Measurements from ENCODE around the gene ETV6.
"Not testable (repeated sequence)": the region's sequence is repeated elsewhere in the genome, so short reads cannot be mapped to it uniquely, and the experiment has no call there.

The ETV6 gene

GRCh38 chr12:11649413-11650285 lies at the start of gene ETV6:
ETV6 (plus strand) TSS chr12:11649674; CDS start chr12:11650128, 454 bp downstream.
- peak; percentile 47 for DNase-seq

DNA sequence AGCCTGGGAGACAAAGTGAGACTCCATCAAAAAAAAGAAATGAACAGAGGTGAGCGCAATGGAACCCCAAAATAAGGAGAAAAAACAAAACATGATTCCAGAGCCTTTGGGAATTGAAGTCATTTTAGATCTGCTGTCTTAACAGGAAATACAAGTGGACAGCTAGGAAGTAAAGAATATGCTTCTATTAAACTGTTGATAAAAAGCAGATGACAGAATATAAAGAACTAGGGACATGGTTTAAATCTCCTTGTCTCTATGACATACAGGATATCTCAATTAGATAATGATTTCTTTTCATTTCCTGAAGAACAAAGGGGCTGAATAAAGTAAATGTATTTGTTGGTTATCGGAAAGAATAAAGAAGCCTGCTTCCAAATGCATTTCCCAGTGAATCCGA lies 49.3 kb upstream of the ETV6 start:
- DNase-seq = no peak

DNA sequence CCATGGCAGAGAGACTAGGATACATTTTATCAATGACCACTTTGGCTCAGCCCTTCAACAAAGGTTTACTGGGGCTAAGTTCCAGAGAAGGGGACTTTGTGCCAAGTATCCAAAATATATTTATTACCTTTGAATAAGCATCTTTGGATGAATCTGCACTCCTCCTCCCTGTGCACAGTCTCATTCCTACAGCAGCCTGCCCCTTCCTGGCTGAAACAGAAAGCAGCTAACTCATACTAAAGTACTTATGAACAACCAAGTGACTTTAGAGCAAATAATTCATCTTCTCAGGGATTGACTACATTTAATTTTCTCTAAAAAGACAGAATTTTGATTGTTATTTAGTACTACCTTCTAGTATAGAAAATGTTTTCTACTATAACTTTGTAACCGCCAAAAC lies 47.8 kb upstream of the ETV6 start:
- no peak for DNase-seq

DNA sequence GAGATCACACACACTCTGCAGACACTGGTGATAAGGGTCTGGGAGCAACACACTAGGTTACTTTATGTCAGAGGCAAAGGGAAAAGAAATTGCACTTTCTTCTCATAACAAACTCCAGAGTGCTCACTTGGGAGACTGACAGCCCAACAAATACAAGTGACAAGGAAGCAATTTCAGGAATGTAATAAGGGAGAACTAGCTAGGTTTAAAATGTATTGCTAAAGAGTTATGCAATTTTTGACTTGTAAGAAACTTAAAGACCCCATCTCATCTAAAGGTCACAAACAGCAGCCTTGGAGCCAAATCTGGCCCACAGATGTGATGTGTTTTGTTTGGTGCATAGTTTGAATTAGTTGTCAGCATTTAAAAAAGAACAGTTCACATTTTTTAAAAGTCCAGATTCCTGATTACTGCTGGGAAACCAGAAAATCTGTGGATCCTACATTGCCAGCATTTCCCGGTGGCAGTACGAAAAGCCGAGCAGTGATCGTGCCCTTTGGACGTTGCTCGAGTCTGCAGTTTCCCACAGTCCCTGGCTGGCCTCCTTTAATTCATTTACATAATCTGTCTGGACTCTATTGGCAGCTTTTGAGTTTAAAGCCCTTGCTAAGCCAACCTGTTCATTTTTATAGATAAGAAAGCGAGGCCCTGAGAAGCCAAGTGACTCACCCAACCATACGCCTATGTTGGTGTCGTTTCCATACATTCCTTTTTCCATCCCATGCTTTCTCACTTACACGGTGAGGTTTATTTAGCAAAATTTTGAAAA lies 42.0 kb upstream of the ETV6 start:
- DNase-seq = no peak

DNA sequence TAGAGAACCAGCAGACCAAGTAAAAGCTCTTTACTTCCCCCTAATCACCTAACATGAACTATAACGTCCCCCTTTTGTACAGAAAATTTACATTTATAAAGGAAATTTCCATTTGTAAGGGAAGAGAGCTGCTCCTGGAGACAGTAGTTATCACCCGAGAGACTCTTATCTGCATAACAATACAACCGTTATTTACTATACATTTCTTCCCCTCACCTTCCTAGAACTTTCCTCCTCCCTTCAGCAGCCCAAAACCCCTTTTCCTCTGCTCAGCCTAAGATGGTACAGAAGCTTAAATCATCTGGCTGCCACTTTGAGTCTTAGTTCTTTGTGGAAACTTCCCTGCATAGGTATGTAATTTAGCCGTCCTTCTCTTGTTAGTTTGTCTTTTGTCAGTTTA lies 40.4 kb upstream of the ETV6 start:
- DNase-seq = no peak

GRCh38 chr12:11615481-11615880 lies 34.0 kb upstream of the ETV6 start:
- no peak for DNase-seq

DNA sequence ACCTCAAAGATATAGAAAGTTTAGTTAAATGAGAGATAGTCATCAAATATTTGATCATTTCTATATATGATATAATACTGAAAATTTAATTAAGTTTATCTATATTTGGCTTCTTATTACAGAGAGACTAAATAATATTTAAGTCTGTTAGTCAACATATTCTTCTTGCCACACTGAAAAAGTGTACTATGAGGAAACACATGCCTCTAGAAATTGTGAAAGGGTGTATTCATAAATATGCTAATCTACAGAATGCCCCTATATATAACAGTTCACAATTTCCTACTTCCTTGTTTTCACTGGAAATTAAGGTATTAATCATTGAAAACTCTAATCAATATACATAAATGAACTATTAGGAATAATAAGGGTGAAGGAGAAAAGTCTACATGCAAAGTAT lies 31.4 kb upstream of the ETV6 start:
- DNase-seq = no peak

- no peak for DNase-seq
Measured at GRCh38 chr12:11621797-11622423, 27.6 kb upstream of the ETV6 start.

DNA sequence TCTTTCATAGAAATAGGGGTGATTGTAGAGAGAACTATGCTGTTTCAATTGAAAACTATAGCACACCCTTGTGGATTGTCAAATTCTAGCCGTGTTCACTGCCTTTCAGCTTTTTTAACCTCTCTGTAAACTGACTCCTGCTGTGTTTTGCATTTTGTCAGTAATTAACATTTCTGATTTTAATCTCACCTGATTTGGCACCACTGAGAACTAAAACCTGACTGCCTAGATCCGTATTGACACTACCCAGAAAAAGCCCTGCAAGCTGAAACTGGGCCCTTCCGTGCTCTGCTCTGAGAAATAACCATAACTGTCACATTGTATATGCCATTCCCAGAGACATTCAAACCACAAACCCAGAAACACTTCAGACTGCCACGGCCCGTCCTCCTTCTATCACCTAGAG lies 26.6 kb upstream of the ETV6 start:
- DNase-seq = no peak

DNA sequence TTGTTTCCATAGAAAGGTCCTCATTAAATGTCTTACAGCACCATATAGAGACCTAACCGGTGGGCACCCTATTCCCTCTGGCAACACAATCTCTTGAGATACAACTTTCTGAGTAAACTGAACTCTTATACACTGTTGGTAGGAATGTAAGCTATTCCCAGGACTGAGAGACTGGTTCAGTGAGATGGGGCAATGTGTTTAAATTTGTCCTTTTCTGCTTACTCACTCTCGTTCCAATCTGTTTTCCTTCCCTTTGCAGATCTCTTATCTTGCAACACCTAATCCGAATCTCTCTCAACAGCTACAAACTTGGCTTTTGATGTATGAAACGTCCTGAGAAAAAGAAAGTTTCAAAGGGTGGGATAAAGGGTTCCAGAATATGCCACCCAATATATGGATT lies 26.1 kb upstream of the ETV6 start:
- DNase-seq = no peak

DNA sequence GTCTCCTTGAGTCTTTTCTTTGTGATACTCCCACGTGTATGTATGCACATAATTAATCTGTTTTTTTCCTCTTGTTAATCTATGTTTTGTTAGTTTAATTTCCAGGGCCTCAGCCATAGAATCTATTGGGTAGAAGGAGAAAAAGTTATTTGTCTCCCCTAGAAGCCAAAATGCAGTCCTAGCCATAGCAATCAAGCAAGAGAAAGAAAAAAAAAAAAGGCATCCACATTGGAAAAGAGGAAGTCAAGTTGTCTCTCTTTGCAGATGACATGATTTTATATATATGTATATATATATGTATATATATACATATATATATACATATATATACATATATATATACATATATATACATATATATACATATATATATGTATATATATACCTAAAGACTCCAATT lies 25.4 kb upstream of the ETV6 start:
- no peak for DNase-seq

- not testable (repeated sequence) for DNase-seq
Measured at GRCh38 chr12:11627709-11628108, 21.8 kb upstream of the ETV6 start.

- DNase-seq = no peak
Measured at GRCh38 chr12:11628353-11628752, 21.1 kb upstream of the ETV6 start.

DNA sequence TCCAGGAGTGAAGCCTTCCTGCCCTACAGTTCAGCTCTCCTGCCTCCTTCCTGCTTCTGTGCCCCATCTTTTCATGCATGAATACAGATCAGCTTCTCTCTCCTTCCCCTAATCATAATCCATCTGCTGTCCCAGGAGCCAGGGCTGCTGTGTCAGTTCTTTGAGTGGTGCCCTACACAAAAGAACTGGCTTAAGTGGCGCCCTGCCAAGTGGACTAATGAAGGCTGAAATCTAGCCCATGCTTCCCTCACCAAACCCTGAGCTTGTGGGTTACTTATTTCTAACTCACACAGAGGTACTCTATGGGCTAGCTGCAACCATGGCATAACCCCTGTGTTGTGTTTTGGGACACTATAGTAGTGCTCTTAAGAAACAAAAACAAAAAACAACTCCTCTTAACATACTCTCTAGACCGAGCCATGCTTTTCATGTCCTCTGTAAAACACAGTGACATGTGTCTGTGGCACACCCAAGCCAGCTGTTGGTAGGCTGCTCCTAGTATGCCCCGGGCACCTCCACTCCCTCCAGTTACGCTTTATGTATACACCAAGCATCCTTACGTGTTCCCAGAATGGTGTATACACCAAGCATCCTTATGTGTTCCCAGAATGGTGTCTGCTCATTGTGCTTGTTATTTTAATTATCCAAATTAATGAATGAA lies 19.3 kb upstream of the ETV6 start:
- no peak for DNase-seq

GRCh38 chr12:11631288-11631687 lies 18.2 kb upstream of the ETV6 start:
- DNase-seq = no peak

DNA sequence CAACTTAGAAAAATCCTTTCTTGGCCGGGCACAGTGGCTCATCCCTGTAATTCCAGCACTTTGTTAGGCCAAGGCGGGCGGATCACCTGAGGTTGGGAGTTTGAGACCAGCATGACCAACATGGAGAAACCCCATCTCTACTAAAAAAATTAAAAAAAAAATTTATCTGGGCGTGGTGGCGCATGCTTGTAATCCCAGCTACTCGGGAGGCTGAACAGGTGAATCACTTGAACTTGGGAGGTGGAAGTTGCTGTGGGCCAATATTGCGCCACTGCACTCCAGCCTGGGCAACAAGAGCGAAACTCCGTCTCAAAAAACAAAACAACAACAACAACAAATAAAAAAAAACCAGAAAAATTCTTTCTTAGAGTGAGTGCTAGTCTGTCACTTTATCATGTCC lies 17.6 kb upstream of the ETV6 start:
- DNase-seq = not testable (repeated sequence)

DNA sequence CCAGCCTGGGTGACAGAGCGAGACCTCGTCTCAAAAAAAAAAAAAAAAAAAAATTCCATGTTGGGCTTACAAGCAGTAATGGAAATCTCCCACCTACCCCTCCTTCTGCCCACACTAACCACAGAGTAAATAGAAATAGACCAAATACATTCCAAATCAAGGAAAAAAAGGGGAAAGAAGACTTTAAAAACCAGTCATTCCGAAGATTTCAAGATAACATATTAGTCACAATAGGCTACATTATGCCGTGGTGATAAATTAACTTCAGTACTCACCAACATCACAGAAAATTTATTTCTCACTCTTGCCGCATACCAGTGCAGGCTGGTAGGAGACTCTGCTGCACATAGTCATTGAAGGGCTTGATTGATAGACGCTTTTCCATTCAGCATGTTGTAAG lies 15.5 kb upstream of the ETV6 start:
- DNase-seq = no peak

DNA sequence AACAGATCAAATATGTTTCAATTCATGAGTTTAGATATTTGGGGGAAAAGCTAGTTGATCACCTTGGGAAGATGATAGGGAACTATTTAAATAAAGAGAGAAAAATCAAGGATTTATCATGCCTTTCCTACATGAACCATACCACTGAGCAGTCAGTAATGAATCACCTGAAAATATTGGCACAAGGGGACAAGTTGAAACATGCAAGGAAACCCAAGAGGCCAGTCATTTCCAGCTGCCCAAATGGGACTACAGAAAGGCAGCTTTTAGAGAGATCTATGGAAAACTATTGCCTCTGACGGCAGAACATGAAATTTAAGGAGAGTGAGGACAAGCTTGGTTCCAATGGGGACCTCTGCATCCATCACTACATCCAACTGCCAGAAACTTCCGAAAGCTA lies 14.1 kb upstream of the ETV6 start:
- no peak for DNase-seq

DNA sequence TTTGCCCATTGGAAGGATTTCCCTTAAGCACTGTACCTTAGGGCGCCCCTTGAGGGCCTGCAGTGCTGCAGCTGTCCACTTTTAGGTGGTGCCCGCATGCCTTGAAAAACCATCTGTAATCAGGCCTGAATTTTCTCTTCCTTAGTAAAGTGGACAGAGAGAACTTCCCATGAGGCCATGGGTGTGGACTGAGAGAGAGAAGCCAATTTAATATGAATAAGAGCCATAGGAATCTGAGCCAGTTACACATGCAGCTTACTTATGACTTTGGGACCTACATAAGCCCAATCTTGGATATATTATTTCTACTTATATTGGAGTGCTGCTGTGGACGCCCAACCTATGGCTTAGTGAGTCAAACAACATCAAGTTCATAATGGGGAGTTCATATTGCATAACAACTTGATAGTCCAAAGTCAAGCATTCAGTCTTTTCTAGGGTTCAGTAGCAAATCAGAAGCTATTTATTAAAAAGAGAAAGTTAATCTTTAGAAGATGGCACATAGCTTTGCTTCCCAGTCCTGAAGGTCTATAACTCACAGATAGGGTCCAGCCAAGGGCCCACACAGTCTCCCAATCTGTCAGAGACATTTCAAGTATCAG lies 11.1 kb upstream of the ETV6 start:
- DNase-seq = no peak

DNA sequence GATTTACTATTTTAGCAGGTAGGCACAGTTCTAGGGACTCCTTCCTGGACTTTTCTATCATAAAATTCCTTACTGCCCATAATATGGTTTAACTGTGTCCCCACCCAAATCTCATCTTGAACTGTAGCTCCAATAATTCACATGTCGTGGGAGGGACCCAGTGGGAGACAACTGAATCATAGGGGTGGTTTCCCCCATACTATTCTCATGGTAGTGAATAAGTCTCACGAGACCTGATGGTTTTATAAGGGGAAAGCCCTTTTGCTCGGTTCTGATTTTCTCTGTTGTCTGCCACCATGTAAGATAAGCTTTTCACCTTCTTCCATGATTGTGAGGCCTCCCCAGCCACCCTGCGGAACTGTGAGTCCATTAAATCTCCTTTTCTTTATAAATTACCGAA lies 10.0 kb upstream of the ETV6 start:
- DNase-seq = no peak

DNA sequence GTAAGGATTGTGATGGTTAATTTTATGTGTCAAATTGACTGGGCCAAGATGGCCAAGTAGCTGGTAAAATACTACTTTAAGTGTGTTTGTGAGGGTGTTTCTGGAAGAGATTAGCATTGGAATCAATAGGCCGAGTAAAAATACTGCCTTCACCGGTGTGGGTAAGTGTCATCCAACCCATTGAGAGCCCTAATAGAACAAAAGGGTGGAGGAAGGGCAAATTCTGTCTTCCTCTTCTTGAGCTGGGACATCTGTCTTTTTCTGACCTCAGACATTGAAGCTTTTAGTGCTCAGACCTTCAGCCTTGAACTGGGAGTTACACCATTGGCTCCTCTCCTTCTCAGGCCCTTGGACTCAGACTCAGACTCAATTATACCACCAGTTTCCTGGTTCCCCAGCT lies 8.0 kb upstream of the ETV6 start:
- DNase-seq = no peak

- DNase-seq = no peak
Measured at GRCh38 chr12:11642785-11643184, 6.7 kb upstream of the ETV6 start.

GRCh38 chr12:11645391-11645790 lies 4.1 kb upstream of the ETV6 start:
- no peak for DNase-seq
